Measurements from ENCODE around the gene CDK6. TPM values are rescaled to one million over a fixed set of nuclear protein-coding genes. Genes with fewer than 3 reads are reported as not detected.

Gene CDK6
- total RNA-seq, 2 donors from 2014 or later, result 28.5 to 36.6 TPM

DNA sequence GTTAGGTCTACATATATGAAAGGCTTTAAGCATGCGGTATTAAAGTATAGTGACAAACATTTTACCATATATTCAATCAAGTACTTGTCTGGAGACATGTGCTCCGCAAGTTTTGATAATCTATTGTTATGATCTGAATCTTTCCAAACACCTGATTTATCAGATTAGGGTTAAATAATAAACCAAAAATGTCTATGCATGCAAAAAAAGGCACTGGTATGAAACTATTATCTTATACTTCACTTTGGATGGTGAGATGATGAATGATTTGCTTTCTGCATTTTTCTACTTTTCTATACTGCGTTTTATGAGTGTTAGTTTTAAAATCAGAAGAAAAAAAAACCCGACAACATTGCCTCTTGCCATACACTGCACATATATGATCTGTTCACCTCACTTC lies 208.4 kb downstream of the CDK6 start:
- WGBS, 2 experiments (ENCODE audit: insufficient coverage in 1 of 2, insufficient read length in 1 of 2), result 94% methylated on average over 3 of the region's 4 CpGs; no CpG with 5 or more reads in 1 of the 2 experiments
- no peak for DNase-seq
- peaks cover 14% of the 10 kb centered on the region for H3K9me3 Mint-ChIP-seq
- Histone ChIP-seq H3K4me3 (ENCODE audit: low read length) (no peak overlapping the region), H3K36me3 (ENCODE audit: control insufficient read depth, insufficient read depth, low read length) (peaks cover 17% of the 10 kb centered on the region), H3K4me1 (ENCODE audit: control insufficient read depth, insufficient read depth, low read length) (no peaks in the 10 kb centered on the region), H3K27ac (ENCODE audit: low read depth, low read length) (no peak overlapping the region), H3K27me3 (ENCODE audit: control insufficient read depth, insufficient read depth, low read length, poor library complexity, severe bottlenecking) (no peaks in the 10 kb centered on the region), H3K9me3 (ENCODE audit: control insufficient read depth, low read length) (peaks cover 30% of the 10 kb centered on the region), H3K9ac (ENCODE audit: extremely low read depth, low read length, poor library complexity, severe bottlenecking) (no peak overlapping the region)
- H3K27me3 Mint-ChIP-seq (ENCODE audit: insufficient read depth), result no peaks in the 10 kb centered on the region
- H3K27ac Mint-ChIP-seq, result no peak overlapping the region
- peaks cover 19% of the 10 kb centered on the region for H3K36me3 Mint-ChIP-seq (ENCODE audit: low read depth)
- TF ChIP-seq, protein P1, sequence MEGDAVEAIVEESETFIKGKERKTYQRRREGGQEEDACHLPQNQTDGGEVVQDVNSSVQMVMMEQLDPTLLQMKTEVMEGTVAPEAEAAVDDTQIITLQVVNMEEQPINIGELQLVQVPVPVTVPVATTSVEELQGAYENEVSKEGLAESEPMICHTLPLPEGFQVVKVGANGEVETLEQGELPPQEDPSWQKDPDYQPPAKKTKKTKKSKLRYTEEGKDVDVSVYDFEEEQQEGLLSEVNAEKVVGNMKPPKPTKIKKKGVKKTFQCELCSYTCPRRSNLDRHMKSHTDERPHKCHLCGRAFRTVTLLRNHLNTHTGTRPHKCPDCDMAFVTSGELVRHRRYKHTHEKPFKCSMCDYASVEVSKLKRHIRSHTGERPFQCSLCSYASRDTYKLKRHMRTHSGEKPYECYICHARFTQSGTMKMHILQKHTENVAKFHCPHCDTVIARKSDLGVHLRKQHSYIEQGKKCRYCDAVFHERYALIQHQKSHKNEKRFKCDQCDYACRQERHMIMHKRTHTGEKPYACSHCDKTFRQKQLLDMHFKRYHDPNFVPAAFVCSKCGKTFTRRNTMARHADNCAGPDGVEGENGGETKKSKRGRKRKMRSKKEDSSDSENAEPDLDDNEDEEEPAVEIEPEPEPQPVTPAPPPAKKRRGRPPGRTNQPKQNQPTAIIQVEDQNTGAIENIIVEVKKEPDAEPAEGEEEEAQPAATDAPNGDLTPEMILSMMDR (conservative IDR thresholded peaks at IDR 0.05), result no peak
- H3K4me1 Mint-ChIP-seq, result peaks cover 14% of the 10 kb centered on the region
- H3K4me3 Mint-ChIP-seq, result no peak overlapping the region

DNA sequence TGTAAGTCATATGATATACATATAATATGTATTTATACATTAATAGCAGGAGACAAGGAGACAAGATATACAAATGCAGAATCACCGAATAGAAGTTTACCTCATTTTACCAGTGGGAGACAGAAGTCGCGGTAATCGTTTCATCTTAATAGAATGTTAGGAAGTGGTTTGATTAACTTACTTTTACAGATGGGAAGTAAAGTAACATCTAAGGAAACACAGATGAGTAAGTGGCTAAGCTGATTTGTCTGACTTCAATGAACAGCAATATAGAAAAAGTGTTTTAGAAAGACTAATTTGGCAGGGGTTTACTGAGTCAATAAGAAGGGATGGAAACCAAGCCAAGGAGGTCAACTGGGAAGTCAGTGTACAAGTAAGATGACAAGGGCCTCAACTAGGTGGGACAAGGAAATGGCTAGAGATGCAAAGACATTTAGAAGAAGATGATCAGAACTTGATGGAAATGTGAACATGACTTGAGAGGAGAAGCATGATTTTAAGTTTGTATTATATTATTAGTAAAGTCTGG lies 210.0 kb downstream of the CDK6 start:
- H3K4me3 Mint-ChIP-seq, result no peak overlapping the region
- Histone ChIP-seq H3K4me3 (ENCODE audit: low read length) (no peak overlapping the region), H3K9me3 (ENCODE audit: control insufficient read depth, low read length) (peaks cover 30% of the 10 kb centered on the region), H3K27ac (ENCODE audit: low read depth, low read length) (no peak overlapping the region), H3K4me1 (ENCODE audit: control insufficient read depth, insufficient read depth, low read length) (no peaks in the 10 kb centered on the region), H3K9ac (ENCODE audit: extremely low read depth, low read length, poor library complexity, severe bottlenecking) (no peak overlapping the region), H3K36me3 (ENCODE audit: control insufficient read depth, insufficient read depth, low read length) (peaks cover 17% of the 10 kb centered on the region), H3K27me3 (ENCODE audit: control insufficient read depth, insufficient read depth, low read length, poor library complexity, severe bottlenecking) (no peaks in the 10 kb centered on the region)
- no peaks in the 10 kb centered on the region for H3K27me3 Mint-ChIP-seq (ENCODE audit: insufficient read depth)
- no peak for DNase-seq
- TF ChIP-seq, protein P1 (conservative IDR thresholded peaks at IDR 0.05), result no peak
- H3K36me3 Mint-ChIP-seq (ENCODE audit: low read depth), result peaks cover 22% of the 10 kb centered on the region
- peaks cover 13% of the 10 kb centered on the region for H3K4me1 Mint-ChIP-seq
- H3K27ac Mint-ChIP-seq, result no peak overlapping the region
- 88 to 98% methylated on average over 4 of the region's 4 CpGs for WGBS, 2 experiments (ENCODE audit: insufficient coverage in 1 of 2, insufficient read length in 1 of 2)
- H3K9me3 Mint-ChIP-seq, result peaks cover 14% of the 10 kb centered on the region

DNA sequence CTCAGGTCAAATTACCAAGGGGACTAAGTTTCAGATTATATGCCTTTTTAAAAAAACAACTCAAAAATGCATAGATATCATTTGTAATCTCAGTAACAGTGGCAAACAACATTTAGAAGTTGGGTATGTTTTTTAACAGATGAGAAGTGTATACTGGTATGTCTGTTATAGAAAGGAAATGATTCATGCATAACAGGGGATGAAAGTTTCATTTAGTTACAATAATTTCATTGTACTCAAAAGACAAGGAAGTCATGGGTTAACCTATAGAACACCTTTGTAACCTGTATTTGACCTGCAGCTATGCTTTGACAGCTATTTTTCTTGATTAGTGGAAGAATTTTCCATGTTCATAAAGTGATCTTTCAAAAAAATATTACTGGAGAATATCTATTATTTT lies 210.8 kb downstream of the CDK6 start:
- DNase-seq, result no peak
- no peak overlapping the region for H3K4me3 Mint-ChIP-seq
- H3K9ac ChIP-seq (ENCODE audit: extremely low read depth, low read length, poor library complexity, severe bottlenecking), result no peak overlapping the region
- peaks cover 17% of the 10 kb centered on the region for H3K36me3 ChIP-seq (ENCODE audit: control insufficient read depth, insufficient read depth, low read length)
- TF ChIP-seq, protein P1 (conservative IDR thresholded peaks at IDR 0.05), result no peak
- no peak overlapping the region for H3K4me3 ChIP-seq (ENCODE audit: low read length)
- H3K9me3 Mint-ChIP-seq, result peaks cover 14% of the 10 kb centered on the region
- H3K27ac Mint-ChIP-seq, result no peak overlapping the region
- no peaks in the 10 kb centered on the region for H3K4me1 ChIP-seq (ENCODE audit: control insufficient read depth, insufficient read depth, low read length)
- H3K36me3 Mint-ChIP-seq (ENCODE audit: low read depth), result peaks cover 22% of the 10 kb centered on the region
- no peak overlapping the region for H3K27ac ChIP-seq (ENCODE audit: low read depth, low read length)
- peaks cover 13% of the 10 kb centered on the region for H3K4me1 Mint-ChIP-seq
- no peaks in the 10 kb centered on the region for H3K27me3 ChIP-seq (ENCODE audit: control insufficient read depth, insufficient read depth, low read length, poor library complexity, severe bottlenecking)
- H3K9me3 ChIP-seq (ENCODE audit: control insufficient read depth, low read length), result peaks cover 30% of the 10 kb centered on the region
- H3K27me3 Mint-ChIP-seq (ENCODE audit: insufficient read depth), result no peaks in the 10 kb centered on the region
